Left kidney (tissue), 2 donors: Measurements from ENCODE around the gene ABCG4. TPM values are rescaled to one million over a fixed set of nuclear protein-coding genes. Genes with fewer than 3 reads are reported as not detected.
A peak's percentile ranks its signal among the peaks of the same experiment; 100 is the strongest.
"Not testable (repeated sequence)": the region's sequence is repeated elsewhere in the genome, so short reads cannot be mapped to it uniquely, and the experiment has no call there.

ENCODE experiments used
- DNase-seq: peaks from one replicate; pipeline ENCODE4 v3.0.0-alpha.2; 2013
- polyA plus RNA-seq: library from polyadenylated mRNA; unstranded; fragments of 120-200 nt; gene quantifications from one replicate; pipeline ENCODE4 v1.2.1, GENCODE V29; 2013; ENCODE audit not compliant: insufficient read length

Gene ABCG4
- polyA plus RNA-seq, 1 donor, result 1.0 TPM

DNA sequence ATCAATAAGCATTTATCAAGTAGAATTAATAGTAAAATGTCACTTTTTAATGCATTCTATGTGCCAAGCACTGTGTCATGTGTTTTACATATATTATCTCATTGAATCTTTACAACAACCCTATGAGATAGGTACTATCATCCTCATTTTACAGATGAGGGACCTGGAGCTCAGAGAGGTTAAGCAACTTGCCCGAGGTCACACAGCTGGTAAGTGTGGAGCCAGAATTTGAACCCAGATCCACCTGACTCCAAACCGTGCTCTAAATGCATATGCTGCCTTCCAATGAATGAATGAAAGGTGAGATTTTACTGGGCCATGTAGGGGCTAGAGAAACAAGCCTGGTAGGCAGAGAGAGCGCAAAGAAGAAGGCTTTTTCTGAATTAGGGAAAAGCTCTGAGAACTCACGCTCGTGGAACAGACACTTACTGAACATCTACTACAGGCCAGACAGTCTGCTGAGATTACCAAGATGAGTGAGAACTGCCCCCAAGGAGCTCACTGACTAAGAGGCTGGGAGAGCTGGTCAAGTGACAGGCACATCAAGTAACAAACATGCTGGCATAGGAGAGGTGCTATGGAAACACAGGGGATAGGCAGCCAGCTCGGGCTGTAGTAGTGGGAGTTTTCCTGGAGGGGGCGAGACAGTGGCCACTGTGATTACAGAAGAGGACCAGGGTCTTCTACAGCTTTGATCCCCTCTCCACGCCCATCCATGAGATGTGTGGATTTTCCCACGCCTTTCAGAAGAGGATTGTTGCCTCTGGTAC lies 4.4 kb downstream of the ABCG4 start:
- DNase-seq, result no peak

DNA sequence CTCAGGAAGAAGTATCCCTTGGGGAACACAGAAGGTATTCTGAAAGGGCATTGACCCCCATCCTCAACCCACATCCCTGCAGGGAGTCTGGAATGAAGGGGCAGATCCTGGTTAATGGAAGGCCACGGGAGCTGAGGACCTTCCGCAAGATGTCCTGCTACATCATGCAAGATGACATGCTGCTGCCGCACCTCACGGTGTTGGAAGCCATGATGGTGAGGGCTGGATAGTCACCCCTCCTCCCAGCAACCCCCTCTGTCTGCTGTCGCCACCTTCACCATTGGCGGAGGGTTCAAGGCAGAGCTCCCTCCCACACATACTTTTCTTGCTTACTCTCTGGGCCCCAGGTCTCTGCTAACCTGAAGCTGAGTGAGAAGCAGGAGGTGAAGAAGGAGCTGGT lies 5.3 kb downstream of the ABCG4 start:
- DNase-seq, result no peak

DNA sequence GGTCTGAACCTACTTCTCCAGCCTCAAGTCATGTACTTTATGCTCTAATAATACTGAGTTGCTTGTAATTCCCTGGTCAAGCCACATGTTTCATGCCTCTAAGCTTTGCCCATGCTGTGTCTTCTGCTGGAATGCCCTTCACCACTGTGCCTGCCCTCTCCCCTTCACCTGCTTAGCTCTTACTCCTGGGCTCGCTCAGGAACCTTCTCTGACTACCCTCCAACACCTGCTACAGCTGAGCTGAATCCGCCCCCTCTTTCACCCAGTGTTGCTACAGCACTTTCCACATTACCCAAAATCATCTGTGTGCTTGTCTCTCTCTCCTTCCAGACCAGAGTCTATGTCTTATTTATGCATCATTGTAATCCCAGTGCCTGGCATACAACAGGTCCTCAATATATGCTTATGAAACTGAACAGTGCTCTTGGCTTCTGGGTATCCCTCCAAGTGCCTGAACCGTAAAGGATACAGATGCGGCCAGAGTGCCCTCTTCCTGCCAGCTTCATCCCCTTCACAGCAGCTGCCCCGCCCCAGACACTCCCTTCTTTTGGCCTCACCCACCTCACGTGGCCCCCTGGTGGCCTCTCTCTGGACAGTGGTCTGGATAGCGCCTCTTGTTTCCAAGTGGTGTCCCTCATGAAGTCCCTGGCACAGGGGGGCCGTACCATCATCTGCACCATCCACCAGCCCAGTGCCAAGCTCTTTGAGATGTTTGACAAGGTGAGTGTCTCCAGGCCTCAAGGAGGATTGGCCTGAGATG lies 7.1 kb downstream of the ABCG4 start:
- DNase-seq, result no peak

- DNase-seq, result no peak
Observed at GRCh38 chr11:119156496-119156895, 7.6 kb downstream of the ABCG4 start.

DNA sequence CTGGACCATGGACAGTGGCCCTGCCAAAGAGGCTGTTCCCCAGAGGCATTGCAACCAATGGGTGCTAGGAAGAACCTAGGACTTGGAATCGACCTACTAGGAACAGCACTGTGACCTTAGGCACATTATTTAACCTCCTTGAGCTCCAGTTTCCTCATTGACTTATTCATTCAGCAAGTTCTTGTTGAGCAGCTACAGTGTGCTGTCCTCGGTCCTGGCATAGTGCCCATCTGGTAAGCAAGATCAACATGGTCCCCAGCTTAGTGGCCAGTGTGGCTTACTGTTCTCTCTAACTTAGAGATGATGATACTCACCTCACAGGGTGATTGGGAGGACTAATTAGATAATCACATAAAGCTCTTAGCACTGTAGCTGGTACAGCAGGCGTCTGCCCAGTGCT lies 8.2 kb downstream of the ABCG4 start:
- no peak for DNase-seq

GRCh38 chr11:119158467-119158866 lies 9.6 kb downstream of the ABCG4 start:
- DNase-seq, result no peak

- DNase-seq, result no peak
Observed at GRCh38 chr11:119160151-119160550, 11.3 kb downstream of the ABCG4 start.

- no peak for DNase-seq
Observed at GRCh38 chr11:119161871-119162270, 13.0 kb downstream of the ABCG4 start.

- peak; percentile 29 for DNase-seq
Observed at GRCh38 chr11:119166368-119167076, 17.7 kb downstream of the ABCG4 start.

- DNase-seq, result not testable (repeated sequence)
Observed at GRCh38 chr11:119167077-119167458, 18.2 kb downstream of the ABCG4 start.

GRCh38 chr11:119167933-119168332 lies 19.1 kb downstream of the ABCG4 start:
- no peak for DNase-seq

DNA sequence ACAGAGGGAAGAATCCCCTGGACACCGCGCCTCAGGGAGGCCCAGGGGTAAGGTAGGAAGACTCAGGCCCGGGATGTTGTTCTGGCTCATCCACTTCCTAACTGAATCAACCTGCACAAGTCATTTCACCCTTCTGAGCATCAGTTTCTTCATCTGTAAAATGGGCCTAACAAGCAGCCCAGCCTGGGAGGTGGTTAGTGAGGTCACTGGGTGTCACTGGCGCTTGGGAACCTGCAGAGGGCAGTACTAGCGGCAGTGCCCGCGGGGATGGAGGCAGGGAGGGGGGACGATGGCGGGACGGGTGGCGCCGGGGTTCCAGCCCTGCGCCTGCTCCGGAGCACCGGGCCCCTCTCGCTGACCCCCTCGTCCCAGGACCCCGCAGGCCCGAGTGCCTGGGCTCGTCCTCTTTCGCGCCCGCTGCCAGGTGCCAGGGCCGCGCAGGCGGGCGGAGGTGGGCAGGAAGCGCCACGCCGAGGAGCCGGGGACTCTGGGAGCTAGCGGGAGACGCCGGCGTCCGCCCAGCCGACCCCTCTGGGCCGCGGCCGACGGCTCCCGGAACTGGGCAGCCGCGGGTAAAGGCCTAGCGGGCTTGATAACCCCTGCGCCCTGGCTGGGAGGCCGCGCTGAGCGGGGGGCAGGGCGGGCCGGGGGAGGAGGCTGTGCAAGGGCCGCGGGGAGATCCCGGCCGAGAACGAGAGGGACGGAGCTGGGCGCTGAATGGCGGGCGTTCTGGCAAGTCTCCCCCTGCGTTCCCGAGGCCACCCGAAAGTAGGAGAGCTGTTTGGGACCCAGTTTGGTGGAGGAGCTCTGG lies 19.8 kb downstream of the ABCG4 start, which contains the start of gene NLRX1:
TSS of gene NLRX1 (plus strand) at position 255 of the 811 bp plus-strand sequence. CDS start 2,679 bp downstream, outside the sequence.
- peak; percentile 77 for DNase-seq

DNA sequence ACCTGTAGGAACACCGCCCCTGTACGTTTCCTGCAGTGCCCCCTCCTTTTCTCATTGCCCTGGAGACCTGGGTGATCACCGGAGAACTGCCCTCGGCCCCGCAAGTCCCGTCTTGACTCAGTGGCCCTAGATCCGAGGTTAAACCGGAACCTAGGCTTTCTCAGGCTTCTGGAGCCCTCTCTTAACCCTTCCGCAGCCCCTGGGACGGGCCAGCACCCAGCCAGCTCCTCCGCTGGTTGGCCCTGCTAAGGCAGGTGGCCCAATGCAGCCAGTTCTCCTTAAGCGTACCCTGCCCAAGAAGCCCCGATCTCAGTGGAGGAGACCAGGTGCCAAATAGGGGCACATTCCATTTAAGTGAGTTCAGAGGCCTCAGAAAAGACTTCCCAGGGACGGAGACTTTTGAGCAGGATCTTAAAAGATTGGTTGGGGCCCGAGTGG lies 20.4 kb downstream of the ABCG4 start:
- DNase-seq, result no peak

GRCh38 chr11:119172513-119172912 lies 23.7 kb downstream of the ABCG4 start:
- no peak for DNase-seq

- no peak for DNase-seq
Observed at GRCh38 chr11:119173453-119173852, 24.6 kb downstream of the ABCG4 start.

DNA sequence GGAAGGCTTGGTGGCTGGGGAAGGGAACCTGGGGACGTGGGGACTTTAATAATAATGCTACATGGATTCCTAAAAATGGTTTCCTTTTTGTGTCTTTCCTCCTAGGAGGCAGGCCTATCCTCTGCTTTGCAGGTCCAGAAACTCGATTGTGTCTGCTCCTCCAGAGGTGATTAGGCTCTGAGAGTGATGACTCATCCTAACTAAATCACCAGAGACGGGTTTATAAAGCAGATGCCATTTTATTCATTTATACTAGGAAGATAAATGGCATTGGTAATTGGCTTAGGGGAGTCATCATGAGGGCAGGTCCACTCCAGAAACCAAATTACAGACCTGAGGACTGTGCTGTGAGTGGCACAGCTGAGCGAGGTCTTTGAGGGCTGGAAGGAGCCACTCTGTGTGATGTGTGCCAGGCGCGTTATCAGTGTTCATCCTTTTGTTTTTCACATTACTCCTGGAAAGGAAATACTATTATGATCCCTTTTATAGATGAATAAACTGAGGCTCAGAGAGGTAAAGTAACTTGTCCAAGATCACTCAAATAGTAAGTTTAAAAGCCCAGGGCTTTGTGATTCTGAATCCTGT lies 26.7 kb downstream of the ABCG4 start:
- DNase-seq, result no peak

DNA sequence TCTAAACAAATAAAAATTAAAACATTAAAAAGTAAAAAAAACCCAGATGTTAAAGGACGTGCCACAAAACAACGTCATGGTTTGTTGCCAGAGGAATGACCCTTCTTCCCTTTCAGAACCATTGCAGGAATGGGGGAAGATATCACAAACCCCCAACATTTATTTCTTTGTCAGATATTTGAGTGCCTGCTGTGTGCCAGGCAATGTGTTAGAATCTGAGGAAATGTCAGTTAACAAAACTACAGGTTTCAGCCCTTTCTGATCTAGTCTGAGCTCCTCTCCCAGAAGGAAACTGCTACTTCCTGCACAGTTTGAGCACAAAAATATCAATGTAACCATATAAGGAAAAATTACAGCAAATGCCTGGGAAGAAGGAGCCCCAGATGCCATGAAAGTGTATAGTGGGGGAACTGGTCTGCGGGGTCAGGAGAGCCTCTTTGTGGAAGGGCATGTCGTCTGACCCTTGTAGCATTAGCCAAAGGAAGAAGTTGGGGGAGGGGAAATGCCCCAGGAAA lies 29.4 kb downstream of the ABCG4 start:
- no peak for DNase-seq

DNA sequence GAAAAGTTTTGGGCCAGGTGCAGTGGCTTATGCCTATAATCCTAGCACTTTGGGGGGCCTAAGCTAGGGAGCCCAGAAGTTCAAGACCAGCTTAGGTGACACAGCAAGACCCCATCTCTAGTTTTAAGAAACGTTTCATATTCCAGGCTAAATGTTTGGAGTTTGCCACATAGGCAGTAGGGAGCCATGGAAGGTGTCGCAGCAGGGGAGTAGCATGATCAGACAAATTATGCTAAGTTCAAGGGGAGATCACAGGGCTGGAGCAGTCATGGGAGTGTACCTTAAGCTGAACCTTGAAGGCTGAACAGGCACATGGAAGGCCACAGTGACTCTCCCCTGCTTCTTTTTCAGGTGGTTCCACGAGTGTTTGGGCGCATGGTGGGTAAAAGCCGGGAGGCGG lies 30.5 kb downstream of the ABCG4 start:
- DNase-seq, result no peak

DNA sequence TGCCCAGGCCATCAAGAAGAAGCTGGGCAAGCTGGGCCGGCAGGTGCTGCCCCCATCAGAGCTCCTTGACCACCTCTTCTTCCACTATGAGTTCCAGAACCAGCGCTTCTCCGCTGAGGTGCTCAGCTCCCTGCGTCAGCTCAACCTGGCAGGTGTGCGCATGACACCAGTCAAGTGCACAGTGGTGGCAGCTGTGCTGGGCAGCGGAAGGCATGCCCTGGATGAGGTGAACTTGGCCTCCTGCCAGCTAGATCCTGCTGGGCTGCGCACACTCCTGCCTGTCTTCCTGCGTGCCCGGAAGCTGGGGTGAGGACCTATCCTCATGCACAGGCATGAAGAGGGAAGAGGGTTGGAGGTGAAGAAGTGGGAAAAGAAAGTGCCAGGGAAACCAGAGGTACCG lies 31.1 kb downstream of the ABCG4 start:
- DNase-seq, result no peak

DNA sequence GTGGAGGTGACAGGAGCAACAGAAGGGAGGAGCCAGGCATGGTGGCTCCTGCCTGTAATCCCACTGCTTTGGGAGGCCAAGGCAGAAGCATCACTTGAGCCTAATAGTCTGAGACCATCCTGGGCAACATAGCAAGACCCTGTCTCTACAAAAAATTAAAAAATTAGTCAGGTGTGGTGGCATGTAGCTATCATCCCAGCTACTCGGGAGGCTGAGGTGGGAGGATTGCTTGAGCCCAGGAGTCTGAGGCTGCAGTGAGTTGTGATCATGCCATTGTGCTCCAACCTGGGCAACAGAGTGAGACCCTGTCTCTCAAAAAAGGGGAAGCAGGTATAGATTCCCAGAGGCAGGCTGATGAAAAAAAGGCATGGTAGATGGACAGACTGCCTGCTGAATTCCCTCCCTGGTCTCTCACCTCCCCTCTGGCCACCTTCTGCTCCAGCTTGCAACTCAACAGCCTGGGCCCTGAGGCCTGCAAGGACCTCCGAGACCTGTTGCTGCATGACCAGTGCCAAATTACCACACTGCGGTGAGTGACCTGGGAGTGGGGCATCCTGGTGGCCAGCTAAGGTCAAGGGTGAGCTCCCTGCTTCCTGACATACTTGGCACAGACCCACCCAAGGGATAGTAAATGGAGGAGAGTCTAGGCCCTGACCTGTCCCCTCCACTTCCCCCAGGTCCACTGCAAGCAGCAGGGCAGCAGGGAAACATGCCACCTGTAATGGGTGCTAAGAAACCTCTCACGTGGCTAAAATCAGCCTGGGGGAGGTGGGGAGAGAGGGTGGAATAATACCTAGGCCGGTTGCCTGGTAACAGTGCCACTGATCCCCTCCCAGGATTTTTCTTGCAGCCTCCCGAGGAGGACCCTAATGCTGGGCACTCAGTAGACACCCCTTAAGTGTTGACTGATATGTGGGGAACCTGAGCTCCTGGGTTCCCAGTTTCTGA lies 32.2 kb downstream of the ABCG4 start:
- no peak for DNase-seq
